Measurements from ENCODE around the gene WDR38. TPM values are rescaled to one million over a fixed set of nuclear protein-coding genes. Genes with fewer than 3 reads are reported as not detected.
"Not testable (repeated sequence)": the region's sequence is repeated elsewhere in the genome, so short reads cannot be mapped to it uniquely, and the experiment has no call there.

The WDR38 gene
- total RNA-seq, 2 experiments from 2014 or later = not detected

DNA sequence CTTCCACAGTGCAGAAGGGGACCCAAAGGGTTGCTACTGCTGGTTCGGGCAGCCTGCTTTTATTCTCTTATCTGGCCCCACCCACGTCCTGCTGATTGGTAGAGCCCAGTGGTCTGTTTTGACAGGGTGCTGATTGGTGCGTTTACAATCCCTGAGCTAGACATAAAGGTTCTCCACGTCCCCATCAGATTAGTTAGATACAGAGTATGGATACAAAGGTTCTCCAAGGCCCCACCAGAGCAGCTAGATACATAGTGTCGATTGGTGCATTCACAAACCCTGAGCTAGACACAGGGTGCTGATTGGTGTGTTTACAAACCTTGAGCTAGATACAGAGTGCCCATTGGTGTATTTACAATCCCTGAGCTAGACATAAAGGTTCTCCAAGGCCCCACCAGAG, 15.1 kb upstream of the WDR38 start:
- intact Hi-C loops (cut with DNase I, micrococcal nuclease); H3K36me3 Mint-ChIP-seq (ENCODE audit: low read depth); H3K4me1 Mint-ChIP-seq; H3K27ac Mint-ChIP-seq; DNase-seq; H3K9me3 Mint-ChIP-seq (ENCODE audit: low read depth); POLR2A ChIA-PET; ATAC-seq; H3K4me3 Mint-ChIP-seq: not testable (repeated sequence)
- peaks cover 14% of the 10 kb centered on the region for H3K27me3 Mint-ChIP-seq
- CTCF ChIA-PET = interaction anchor here (0.6 to 1.7 kb wide), 4 partner anchors 8 to 166 kb away, joined by 3 read pairs; partner anchors contain the start of gene WDR38

DNA sequence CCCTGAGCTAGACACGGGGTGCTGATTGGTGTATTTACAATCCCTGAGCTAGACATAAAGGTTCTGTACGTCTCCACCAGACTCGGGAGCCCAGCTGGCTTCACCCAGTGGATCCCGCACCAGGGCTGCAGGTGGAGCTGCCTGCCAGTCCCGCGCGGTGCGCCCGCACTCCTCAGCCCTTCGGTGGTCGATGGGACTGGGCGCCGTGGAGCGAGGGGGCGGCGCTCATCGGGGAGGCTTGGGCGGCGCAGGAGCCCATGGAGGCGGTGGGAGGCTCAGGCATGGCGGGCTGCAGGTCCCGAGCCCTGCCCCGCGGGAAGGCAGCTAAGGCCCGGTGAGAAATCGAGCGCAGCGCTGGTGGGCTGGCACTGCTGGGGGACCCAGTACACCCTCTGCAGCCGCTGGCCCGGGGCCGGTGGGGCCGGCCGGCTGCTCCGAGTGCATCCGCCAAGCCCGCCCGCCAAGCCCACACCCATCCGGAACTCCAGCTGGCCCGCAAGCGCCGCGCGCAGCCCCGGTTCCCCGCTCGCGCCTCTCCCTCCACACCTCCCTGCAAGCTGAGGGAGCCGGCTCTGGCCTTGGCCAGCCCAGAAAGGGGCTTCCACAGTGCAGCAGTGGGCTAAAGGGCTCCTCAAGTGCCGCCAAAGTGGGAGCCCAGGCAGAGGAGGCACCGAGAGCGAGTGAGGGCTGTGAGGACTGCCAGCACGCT, 14.5 kb upstream of the WDR38 start:
- CTCF ChIA-PET = interaction anchor here (0.6 to 1.7 kb wide), 3 partner anchors 10 to 167 kb away, joined by 3 to 4 read pairs (median 3); no protein-coding TSS in a partner anchor
- H3K4me1 Mint-ChIP-seq; H3K9me3 Mint-ChIP-seq (ENCODE audit: low read depth); H3K27ac Mint-ChIP-seq; DNase-seq; ATAC-seq; intact Hi-C loops (cut with DNase I, micrococcal nuclease); H3K36me3 Mint-ChIP-seq (ENCODE audit: low read depth); H3K4me3 Mint-ChIP-seq; POLR2A ChIA-PET: not testable (repeated sequence)
- H3K27me3 Mint-ChIP-seq = peaks cover 14% of the 10 kb centered on the region

DNA sequence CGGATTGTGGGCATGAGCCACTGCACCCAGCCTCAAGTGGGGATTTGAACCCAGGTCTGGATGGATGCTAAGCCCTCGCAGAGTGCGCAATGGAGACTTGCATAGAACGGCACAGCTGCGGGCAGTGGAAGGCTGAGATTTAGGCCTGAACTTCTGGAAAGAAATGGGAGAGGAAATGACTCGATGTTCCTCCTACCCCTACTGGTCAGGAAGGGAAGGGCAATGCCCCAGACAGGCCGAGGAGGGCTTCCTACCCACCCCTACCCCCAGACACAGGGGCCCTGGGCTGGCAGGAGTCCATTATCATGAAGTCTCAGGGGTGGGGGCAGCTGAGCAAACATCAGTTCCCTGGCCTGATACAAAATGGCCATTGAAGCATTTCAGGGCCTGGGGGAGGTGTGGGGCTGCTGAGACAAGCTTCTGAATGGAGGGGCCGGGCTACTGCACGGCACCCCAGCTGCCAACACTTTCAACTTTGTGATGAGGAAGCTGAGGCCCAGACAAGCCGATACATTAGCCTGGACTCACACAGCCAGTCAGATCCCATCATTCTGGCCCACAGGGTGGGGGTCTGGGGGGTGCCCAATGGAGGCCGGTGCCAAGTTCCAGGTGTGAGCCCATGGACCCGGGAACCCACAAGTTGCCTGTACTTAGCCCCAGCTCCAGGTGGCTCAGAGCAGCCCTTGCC, 13.5 kb upstream of the WDR38 start:
- peaks cover 13% of the 10 kb centered on the region for H3K27me3 Mint-ChIP-seq
- no peaks in the 10 kb centered on the region for H3K4me1 Mint-ChIP-seq
- no peak overlapping the region for H3K4me3 Mint-ChIP-seq
- H3K36me3 Mint-ChIP-seq (ENCODE audit: low read depth) = no peaks in the 10 kb centered on the region
- intact Hi-C loops (cut with DNase I, micrococcal nuclease) = no loop called here
- ATAC-seq (peak; percentile 30), DNase-seq (no peak)
- no peak overlapping the region for H3K27ac Mint-ChIP-seq
- H3K9me3 Mint-ChIP-seq (ENCODE audit: low read depth) = no peaks in the 10 kb centered on the region
- ChIA-PET POLR2A (no interaction called here), CTCF (interaction anchor here (0.6 to 2.0 kb wide), 8 partner anchors 11 to 268 kb away, joined by 3 to 8 read pairs (median 4); no protein-coding TSS in a partner anchor)

DNA sequence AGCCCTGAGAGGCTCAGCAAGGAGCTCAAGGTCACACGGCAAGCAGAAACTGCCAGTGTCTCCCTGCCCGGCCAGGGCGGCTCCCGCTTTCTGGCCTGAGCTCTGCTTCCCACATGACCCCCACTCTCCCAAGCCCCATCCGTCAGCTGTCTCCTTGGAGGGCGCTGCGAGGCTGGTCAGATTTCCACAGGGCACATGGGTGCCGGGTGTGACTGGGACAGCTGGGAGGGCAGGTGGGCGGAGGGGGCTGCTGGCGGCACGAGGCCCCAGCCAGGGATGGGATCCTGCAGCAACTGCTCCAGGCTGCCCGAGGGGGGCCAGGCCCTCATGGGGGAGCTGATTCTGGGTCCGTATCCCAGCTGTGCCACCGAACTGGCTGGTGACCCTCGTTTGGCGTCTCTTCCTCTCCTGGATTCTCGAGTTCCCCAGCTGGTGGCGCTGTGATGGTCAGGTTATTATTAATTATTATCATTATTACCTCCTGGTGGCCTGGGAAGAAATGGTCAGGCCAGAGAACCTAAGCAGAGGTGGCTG, 12.9 kb upstream of the WDR38 start:
- DNase-seq (no peak), ATAC-seq (no peak)
- Mint-ChIP-seq H3K36me3 (ENCODE audit: low read depth) (no peaks in the 10 kb centered on the region), H3K4me3 (no peak overlapping the region), H3K27ac (no peak overlapping the region), H3K9me3 (ENCODE audit: low read depth) (no peaks in the 10 kb centered on the region), H3K27me3 (peaks cover 13% of the 10 kb centered on the region), H3K4me1 (no peaks in the 10 kb centered on the region)
- intact Hi-C loops (cut with DNase I, micrococcal nuclease) = no loop called here
- CTCF ChIA-PET = interaction anchor here (0.5 to 2.0 kb wide), 10 partner anchors 11 to 1341 kb away, joined by 3 to 8 read pairs (median 3); no protein-coding TSS in a partner anchor
- POLR2A ChIA-PET = no interaction called here

DNA sequence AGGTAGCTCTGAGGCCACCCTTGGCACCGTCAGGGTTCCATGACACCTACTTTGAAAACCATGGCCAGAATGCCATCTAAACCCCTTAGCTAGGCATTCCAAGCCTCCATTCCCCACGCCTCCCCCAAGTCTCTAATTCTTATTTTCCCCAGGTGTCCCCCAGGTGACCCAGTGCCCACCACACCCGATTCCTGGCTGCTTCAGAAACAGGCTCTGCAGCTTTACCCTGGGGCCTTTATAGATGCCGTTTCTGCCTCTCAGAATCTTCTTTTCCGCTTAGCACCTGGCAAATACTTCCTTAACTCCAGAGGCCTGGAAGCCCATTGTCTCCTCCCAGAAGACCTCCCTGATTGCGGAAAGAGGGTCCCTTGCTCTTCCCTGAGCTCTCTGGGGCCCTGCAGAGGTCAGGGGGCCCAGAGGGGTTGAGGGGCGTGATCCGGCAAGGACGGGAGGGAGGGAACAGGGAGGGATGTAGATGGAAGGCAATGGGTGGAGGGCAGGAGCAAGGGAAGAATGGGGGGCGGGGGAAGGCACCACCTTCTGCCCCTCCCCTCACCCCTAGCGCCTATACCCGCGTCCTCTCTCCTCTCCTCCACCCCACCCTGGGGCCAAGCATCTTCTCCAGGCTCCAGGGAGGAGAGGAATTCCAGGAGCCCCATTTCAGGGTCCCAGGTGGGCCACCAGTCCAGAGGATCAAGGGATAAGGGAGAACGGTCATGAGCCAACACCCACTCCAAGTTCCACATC, 12.0 kb upstream of the WDR38 start:
- no peak for ATAC-seq
- intact Hi-C loops (cut with DNase I, micrococcal nuclease) = no loop called here
- H3K4me1 Mint-ChIP-seq = no peaks in the 10 kb centered on the region
- no peak for DNase-seq
- H3K27ac Mint-ChIP-seq = no peak overlapping the region
- no peaks in the 10 kb centered on the region for H3K9me3 Mint-ChIP-seq (ENCODE audit: low read depth)
- H3K36me3 Mint-ChIP-seq (ENCODE audit: low read depth) = no peaks in the 10 kb centered on the region
- H3K4me3 Mint-ChIP-seq = no peak overlapping the region
- ChIA-PET POLR2A (no interaction called here), CTCF (interaction anchor here (0.6 to 2.0 kb wide), 9 partner anchors 10 to 909 kb away, joined by 3 to 8 read pairs (median 3); no protein-coding TSS in a partner anchor)
- H3K27me3 Mint-ChIP-seq = peaks cover 14% of the 10 kb centered on the region

DNA sequence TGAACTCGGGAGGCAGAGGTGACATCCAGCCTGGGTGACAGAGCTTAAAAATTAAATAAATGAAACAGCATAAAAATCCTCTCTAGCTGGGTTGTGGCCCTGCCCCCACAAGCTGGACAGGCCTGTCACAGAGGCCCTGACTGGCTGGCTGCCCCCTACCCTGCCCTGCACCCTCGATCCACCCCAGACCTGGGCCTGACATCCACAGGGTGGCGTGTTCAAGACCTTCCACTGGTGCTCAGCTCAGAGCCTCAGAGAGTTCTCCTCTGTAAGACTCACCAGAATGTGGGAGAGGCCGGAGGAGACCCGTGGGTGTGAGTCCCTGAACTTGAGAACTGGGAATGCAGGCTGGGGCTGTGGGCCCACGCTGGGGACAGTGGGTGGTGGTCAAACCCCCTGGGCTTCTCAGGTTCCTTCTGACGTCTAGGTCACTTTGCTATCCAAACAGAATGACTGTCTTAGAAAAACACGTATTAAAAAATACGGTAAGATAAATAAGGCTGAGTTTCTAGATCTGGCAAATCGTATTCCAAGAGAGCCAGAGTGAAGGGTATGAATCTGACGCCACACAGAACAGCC, 9.7 kb upstream of the WDR38 start:
- ChIA-PET POLR2A (interaction anchor here (0.5 kb wide), 1 partner anchor 684 kb away, joined by 3 read pairs; no protein-coding TSS in a partner anchor), CTCF (interaction anchor here (1.8 kb wide), 1 partner anchor 9 kb away, joined by 9 read pairs; no protein-coding TSS in a partner anchor)
- Mint-ChIP-seq H3K27me3 (peaks cover 16% of the 10 kb centered on the region), H3K9me3 (ENCODE audit: low read depth) (no peaks in the 10 kb centered on the region), H3K4me3 (no peak overlapping the region), H3K4me1 (no peaks in the 10 kb centered on the region), H3K36me3 (ENCODE audit: low read depth) (no peaks in the 10 kb centered on the region), H3K27ac (no peak overlapping the region)
- ATAC-seq (no peak), DNase-seq (no peak)
- intact Hi-C loops (cut with DNase I, micrococcal nuclease) = no loop called here

DNA sequence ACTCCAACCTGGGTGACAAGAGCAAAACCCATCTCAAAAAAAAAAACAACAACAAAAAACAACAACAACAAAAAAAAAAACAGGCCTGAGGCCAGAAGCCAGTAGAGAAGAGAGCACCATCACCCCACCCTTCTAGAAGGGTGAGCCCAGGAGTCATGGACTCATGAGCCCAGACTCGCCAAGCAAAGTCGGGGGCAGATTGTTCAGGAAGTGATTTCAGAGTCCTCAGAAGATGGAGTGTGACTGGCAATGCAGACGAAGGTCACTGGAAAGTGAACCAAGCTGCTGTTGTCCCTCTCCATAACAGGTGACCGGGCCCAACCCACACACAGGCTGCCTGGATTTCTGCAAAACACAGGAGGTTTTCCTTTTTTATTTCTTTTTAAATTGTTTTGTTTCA, 9.0 kb upstream of the WDR38 start:
- Mint-ChIP-seq H3K27ac (no peak overlapping the region), H3K36me3 (ENCODE audit: low read depth) (no peaks in the 10 kb centered on the region), H3K9me3 (ENCODE audit: low read depth) (no peaks in the 10 kb centered on the region), H3K27me3 (peaks cover 14% of the 10 kb centered on the region), H3K4me1 (no peaks in the 10 kb centered on the region), H3K4me3 (no peak overlapping the region)
- intact Hi-C loops (cut with DNase I, micrococcal nuclease) = no loop called here
- ChIA-PET POLR2A (no interaction called here), CTCF (interaction anchor here (0.6 kb wide), 1 partner anchor 15 kb away, joined by 3 read pairs; no protein-coding TSS in a partner anchor)
- no peak for DNase-seq
- ATAC-seq = no peak

DNA sequence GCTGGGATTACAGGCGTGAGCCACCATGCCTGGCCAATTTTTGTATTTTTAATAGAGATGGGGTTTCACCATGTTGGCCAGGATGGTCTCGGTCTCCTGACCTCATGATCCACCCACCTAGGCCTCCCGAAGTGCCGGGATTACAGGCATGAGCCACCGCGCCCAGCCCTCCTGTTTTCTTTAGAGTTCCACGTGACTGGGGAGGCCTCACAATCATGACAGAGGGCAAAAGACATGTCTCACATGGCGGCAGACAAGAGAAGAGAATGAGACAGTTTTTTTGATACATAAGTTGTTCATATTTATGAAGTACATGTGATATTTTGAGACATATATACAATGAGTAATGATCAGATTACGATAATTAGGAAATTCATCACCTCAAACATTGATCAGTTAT, 6.8 kb upstream of the WDR38 start:
- H3K4me1 Mint-ChIP-seq; DNase-seq; intact Hi-C loops (cut with DNase I, micrococcal nuclease); H3K9me3 Mint-ChIP-seq (ENCODE audit: low read depth); ATAC-seq; H3K36me3 Mint-ChIP-seq (ENCODE audit: low read depth); H3K27ac Mint-ChIP-seq; H3K4me3 Mint-ChIP-seq: not testable (repeated sequence)
- H3K27me3 Mint-ChIP-seq = peaks cover 17% of the 10 kb centered on the region
- POLR2A ChIA-PET = interaction anchor here (0.7 kb wide), 1 partner anchor 56 kb away, joined by 6 read pairs; no protein-coding TSS in a partner anchor
- CTCF ChIA-PET = interaction anchor here (1.2 to 2.8 kb wide), 4 partner anchors 7 to 80 kb away, joined by 3 to 19 read pairs (median 4); partner anchors contain the start of gene WDR38

DNA sequence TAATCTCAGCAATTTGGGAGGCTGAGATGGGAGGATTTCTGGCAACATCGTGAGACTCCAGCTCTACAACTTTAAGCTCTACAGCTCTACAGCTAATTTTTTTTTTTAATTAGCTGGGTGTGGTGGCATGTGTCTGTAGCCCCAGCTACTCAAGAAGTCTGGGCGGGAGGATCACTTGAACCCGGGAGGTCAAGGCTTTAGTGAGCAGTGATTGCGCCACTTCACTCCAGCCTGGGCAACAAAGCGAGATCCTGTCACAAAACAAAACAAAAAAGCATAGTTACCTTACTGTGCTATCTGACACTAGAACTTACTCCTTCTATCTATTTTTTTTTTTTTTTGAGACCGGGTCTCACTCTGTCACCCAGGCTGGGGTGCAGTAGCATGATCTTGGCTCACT, 6.3 kb upstream of the WDR38 start:
- Mint-ChIP-seq H3K9me3 (ENCODE audit: low read depth) (no peaks in the 10 kb centered on the region), H3K4me3 (no peak overlapping the region), H3K4me1 (no peaks in the 10 kb centered on the region), H3K27me3 (peaks cover 18% of the 10 kb centered on the region), H3K27ac (no peak overlapping the region), H3K36me3 (ENCODE audit: low read depth) (no peaks in the 10 kb centered on the region)
- intact Hi-C loops (cut with DNase I, micrococcal nuclease) = no loop called here
- POLR2A ChIA-PET = interaction anchor here (0.7 kb wide), 1 partner anchor 56 kb away, joined by 6 read pairs; no protein-coding TSS in a partner anchor
- DNase-seq (no peak), ATAC-seq (no peak)
- CTCF ChIA-PET = interaction anchor here (1.0 to 2.8 kb wide), 3 partner anchors 72 to 81 kb away, joined by 4 to 19 read pairs (median 4); no protein-coding TSS in a partner anchor

DNA sequence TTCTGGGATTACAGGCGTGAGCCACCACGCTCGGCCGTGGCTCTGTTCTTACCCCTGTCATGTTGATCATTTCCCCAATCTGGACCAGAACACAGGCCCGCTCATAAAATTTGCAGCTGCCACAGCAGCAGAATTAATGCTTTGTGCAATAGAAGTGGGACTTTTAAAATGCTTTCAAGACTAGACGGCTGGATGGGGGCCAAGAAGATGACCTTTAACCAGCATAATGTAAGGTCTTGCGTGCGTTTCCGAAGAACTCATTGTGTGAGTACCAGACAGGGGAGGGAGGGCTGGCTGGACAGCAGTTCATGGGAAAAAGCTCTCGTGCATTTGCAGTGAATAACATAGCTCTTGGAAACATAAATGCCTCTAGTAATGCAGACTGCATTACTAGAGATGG, 3.5 kb upstream of the WDR38 start:
- no peak overlapping the region for H3K4me3 Mint-ChIP-seq
- ChIA-PET POLR2A (no interaction called here), CTCF (interaction anchor here (1.5 to 8.5 kb wide), 3 partner anchors 9 to 76 kb away, joined by 7 to 260 read pairs (median 8); partner anchors contain the start of genes NR6A1 and OLFML2A)
- no peaks in the 10 kb centered on the region for H3K9me3 Mint-ChIP-seq (ENCODE audit: low read depth)
- ATAC-seq (no peak), DNase-seq (no peak)
- H3K4me1 Mint-ChIP-seq = peaks cover 7% of the 10 kb centered on the region
- no peaks in the 10 kb centered on the region for H3K36me3 Mint-ChIP-seq (ENCODE audit: low read depth)
- peaks cover 18% of the 10 kb centered on the region for H3K27me3 Mint-ChIP-seq
- no peak overlapping the region for H3K27ac Mint-ChIP-seq
- intact Hi-C loops (cut with DNase I, micrococcal nuclease) = loop anchor here in 1 of 2 experiments (5.0 kb wide), 1 partner anchor 232 kb away; no protein-coding TSS in a partner anchor

All from activated CD4-positive, alpha-beta T cell treated with anti-CD3 and anti-CD28 coated beads for 36 hours (primary cell).